ENCODE results near the gene GPX5. TPM values are rescaled to one million over a fixed set of nuclear protein-coding genes. Genes with fewer than 3 reads are reported as not detected.

GPX5 gene, protein sequence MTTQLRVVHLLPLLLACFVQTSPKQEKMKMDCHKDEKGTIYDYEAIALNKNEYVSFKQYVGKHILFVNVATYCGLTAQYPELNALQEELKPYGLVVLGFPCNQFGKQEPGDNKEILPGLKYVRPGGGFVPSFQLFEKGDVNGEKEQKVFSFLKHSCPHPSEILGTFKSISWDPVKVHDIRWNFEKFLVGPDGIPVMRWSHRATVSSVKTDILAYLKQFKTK
- total RNA-seq, result not detected

DNA sequence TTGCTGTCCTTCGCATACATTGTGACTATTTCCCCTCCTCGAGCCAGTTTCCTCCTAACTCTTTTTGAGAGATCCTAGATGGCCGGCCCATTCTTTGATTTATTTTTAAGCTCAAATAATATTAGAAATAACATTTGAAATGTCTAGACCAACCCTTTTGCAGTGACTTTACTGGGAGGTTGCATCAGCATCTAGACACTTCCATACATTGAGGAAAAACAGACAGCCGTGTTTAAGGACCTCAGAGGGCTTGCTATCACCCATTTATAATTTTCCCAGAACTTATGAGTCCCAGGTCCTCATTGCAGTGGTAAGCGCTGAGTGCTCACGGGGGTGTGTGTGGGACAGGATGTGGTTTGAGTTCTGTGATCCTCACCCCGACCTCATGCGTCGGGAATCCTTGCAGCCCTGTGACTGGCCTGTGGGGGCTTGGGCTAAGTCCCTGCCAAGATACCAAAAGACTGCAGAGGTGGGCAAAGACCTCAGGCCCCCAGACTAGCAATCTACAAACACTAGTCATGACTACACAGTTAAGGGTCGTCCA lies at the start of gene GPX5:
TSS of gene GPX5 (plus strand) at position 386 of the 544 bp plus-strand sequence. CDS start at position 519, 133 bp downstream.
- DNase-seq (no peak), ATAC-seq (no peak)
- Histone ChIP-seq H3K9me3 (no peaks in the 10 kb centered on the region), H3K36me3 (replicated peaks in 1 of 2; ENCODE audit: insufficient read depth in 1 of 2, low read depth in 2 of 2) (no peaks in the 10 kb centered on the region), H3K27me3 (no peaks in the 10 kb centered on the region), H3K4me3 (no peak within 1 kb of the TSS), H3K4me1 (no peaks in the 10 kb centered on the region), H3K27ac (no peak within 1 kb of the TSS)
- TF ChIP-seq, protein P1, sequence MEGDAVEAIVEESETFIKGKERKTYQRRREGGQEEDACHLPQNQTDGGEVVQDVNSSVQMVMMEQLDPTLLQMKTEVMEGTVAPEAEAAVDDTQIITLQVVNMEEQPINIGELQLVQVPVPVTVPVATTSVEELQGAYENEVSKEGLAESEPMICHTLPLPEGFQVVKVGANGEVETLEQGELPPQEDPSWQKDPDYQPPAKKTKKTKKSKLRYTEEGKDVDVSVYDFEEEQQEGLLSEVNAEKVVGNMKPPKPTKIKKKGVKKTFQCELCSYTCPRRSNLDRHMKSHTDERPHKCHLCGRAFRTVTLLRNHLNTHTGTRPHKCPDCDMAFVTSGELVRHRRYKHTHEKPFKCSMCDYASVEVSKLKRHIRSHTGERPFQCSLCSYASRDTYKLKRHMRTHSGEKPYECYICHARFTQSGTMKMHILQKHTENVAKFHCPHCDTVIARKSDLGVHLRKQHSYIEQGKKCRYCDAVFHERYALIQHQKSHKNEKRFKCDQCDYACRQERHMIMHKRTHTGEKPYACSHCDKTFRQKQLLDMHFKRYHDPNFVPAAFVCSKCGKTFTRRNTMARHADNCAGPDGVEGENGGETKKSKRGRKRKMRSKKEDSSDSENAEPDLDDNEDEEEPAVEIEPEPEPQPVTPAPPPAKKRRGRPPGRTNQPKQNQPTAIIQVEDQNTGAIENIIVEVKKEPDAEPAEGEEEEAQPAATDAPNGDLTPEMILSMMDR (IDR thresholded peaks at IDR 0.05), result no peak
- TF ChIP-seq POLR2A (IDR thresholded peaks at IDR 0.05), result no peak
- intact Hi-C loops (cut with DNase I), result no loop called here
- WGBS, 2 donors, result 43 to 56% methylated on average over 7 to 10 of the region's 10 CpGs

DNA sequence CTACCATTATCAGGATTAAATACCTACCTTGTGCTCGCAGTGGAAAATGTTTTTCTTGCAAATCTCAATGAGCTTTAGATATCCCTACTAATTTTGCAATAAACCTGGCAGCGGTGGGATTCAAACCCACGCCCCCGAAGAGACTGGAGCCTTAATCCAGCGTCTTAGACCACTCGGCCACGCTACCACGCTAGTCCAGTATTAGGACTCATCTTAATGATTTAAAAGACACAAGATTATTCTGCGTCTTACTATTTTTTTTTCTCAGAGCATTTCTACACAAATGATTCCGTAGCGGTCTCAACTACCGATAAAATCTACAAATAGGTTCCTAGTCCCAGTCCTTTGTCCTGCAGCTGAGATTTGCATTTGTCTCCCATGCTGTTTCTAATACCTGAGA lies 47.2 kb upstream of the GPX5 start:
- H3K4me3 ChIP-seq, result no peak overlapping the region
- no peaks in the 10 kb centered on the region for H3K27me3 ChIP-seq

DNA sequence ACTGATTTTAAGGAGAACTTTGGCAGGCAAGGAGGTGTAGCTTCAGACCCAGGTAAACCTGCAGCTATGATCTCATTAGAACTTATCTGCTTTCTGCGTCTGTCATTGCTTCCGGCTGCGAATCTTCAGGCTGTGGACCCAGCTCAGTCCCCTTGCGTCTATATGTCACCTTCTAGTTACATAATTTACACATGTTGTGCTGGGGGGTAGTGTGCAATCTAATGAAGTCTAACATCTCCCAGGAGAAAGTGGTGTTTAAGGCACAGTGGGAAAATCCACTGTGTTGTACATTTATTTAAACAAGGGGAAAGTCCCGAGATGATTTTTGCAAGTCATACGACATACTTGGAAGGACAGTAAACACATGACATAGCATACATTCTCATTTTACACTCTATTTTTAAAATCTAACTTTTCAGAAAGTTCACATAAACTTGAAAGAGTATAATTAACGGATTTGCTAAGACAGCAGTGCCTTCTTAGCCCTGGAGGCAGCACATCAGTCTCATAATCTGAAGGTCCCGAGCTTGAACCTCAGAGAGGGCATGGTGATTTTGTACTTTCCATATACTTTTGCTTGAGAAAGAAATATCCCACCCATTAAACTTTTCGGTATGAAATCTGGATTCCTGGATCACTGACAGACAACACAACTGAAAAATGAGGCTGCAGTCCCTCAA lies 45.3 kb upstream of the GPX5 start:
- intact Hi-C loops (cut with DNase I), result no loop called here
- 40 to 43% methylated on average over 9 of the region's 9 CpGs for WGBS, 2 donors
- TF ChIP-seq, protein P1 (IDR thresholded peaks at IDR 0.05), result no peak
- TF ChIP-seq POLR2A (IDR thresholded peaks at IDR 0.05), result no peak
- no peaks in the 10 kb centered on the region for H3K27me3 ChIP-seq
- no peaks in the 10 kb centered on the region for H3K4me1 ChIP-seq
- H3K4me3 ChIP-seq, result no peak overlapping the region
- no peaks in the 10 kb centered on the region for H3K36me3 ChIP-seq (replicated peaks in 1 of 2; ENCODE audit: insufficient read depth in 1 of 2, low read depth in 2 of 2)
- no peaks in the 10 kb centered on the region for H3K9me3 ChIP-seq
- no peak overlapping the region for H3K27ac ChIP-seq
- ATAC-seq (no peak), DNase-seq (no peak)

More for the DNA sequence above, 47.2 kb upstream of the GPX5 start:
- TF ChIP-seq, protein P1 (IDR thresholded peaks at IDR 0.05), result no peak
- no peak for TF ChIP-seq POLR2A (IDR thresholded peaks at IDR 0.05)
- no peaks in the 10 kb centered on the region for H3K4me1 ChIP-seq
- no peak overlapping the region for H3K27ac ChIP-seq
- intact Hi-C loops (cut with DNase I), result no loop called here
- 30 to 39% methylated on average over 12 of the region's 12 CpGs for WGBS, 2 donors
- ATAC-seq (no peak), DNase-seq (no peak)
- no peaks in the 10 kb centered on the region for H3K36me3 ChIP-seq (replicated peaks in 1 of 2; ENCODE audit: insufficient read depth in 1 of 2, low read depth in 2 of 2)
- no peaks in the 10 kb centered on the region for H3K9me3 ChIP-seq

DNA sequence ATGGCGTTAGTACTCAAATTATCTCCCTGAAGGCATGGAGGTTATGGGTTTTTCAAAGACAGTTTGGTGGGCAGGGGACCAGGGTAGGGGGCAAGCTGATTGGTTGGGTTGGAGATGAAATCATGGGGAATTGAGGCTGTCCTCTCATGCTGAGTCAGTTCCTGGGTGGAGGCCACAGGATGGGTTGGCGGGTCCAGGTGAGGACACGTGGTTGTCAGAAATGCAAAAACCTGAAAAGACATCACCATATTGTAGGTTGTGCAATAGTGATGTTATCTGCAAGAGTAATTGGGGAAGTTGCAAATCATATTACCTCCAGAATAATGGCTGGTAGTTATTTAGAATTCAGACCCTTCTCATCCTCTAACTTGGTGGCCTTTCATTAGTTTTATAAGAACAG lies 40.2 kb upstream of the GPX5 start:
- Histone ChIP-seq H3K36me3 (replicated peaks in 1 of 2; ENCODE audit: insufficient read depth in 1 of 2, low read depth in 2 of 2) (no peaks in the 10 kb centered on the region), H3K27ac (no peak overlapping the region), H3K27me3 (peaks cover 0 to 10% of the 10 kb centered on the region in 2 donors), H3K9me3 (no peaks in the 10 kb centered on the region), H3K4me1 (peaks cover 7% of the 10 kb centered on the region), H3K4me3 (no peak overlapping the region)
- TF ChIP-seq POLR2A (IDR thresholded peaks at IDR 0.05), result no peak
- TF ChIP-seq, protein P1 (IDR thresholded peaks at IDR 0.05), result no peak
- DNase-seq (no peak), ATAC-seq (no peak)
- intact Hi-C loops (cut with DNase I), result no loop called here
- WGBS, 2 donors, result 84 to 90% methylated on average over 3 of the region's 3 CpGs

Data from body of pancreas (tissue), 4 donors.